HK-2 (cell line): ENCODE results near the gene HIRA.

Source experiments
- DNase-seq: peaks from one replicate; pipeline ENCODE4 v3.0.0-alpha.2; 2018; ENCODE audit not compliant: unreplicated experiment

The HIRA gene

DNA sequence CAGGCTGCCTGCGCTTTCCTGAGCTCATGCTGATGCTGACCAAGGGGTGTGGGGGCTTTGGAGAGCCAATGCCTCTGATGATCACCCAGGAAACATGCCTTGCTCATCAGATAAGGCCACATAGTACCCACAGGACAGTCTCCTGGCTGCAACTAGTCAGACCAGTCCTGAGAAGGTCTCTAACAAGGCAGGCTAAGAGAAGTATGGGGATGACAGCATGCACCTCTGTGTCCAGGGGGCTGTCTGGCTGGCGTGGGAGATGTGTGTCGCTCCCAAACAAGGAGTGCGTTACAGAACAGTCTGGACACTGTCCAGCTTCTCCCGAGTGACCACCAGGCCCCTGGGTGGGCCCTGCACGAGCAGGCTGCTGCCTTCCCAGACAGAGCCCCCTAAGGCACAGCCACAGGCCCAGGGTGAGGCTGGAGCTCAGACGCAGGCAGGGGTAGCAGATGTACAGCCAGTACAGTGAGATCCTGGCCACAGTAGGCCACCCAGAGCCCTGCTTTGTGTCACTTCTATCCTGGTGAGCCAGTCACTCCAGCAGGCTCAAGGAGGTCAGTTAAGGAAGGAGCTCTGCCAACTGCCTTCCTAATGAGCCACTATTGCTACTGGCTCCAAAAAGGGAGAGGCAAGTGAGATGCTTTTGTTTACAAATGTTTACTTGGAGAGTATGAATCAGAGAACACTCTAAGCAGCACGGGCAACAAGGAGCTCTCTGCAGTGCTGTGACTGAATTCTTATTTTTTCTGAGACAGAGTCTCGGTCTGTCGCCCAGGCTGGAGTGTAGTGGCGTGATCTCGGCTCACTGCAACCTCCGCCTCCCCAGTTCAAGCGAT is 74.0 kb downstream of the HIRA start:
- no peak for DNase-seq

DNA sequence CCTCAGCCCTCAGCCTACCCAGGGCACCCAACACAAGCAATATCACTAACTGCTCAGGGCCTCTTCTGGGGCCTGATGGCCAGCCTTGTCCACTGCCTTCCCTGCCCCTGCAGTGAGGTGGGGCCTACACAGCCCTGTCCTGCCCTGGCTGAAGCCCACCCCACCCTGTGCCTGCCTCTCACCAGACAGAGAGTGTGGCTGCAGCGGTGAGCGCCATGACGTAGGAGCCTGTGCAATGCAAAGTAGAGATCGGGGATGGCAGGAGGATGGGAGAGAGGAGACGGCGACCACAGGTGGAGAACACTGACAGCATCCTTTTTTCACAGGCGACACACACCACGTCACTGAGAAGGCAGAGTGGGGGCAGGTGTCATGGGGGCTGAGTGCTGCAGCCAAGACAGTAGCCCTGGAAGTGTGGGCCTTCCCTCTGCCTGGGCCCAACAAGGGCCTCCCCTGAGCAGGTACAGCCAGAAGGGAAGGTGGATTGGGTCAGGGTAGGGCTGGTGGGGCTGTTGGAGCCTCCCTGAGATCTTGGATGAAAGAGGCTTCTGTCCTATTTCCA is 74.7 kb downstream of the HIRA start:
- no peak for DNase-seq

DNA sequence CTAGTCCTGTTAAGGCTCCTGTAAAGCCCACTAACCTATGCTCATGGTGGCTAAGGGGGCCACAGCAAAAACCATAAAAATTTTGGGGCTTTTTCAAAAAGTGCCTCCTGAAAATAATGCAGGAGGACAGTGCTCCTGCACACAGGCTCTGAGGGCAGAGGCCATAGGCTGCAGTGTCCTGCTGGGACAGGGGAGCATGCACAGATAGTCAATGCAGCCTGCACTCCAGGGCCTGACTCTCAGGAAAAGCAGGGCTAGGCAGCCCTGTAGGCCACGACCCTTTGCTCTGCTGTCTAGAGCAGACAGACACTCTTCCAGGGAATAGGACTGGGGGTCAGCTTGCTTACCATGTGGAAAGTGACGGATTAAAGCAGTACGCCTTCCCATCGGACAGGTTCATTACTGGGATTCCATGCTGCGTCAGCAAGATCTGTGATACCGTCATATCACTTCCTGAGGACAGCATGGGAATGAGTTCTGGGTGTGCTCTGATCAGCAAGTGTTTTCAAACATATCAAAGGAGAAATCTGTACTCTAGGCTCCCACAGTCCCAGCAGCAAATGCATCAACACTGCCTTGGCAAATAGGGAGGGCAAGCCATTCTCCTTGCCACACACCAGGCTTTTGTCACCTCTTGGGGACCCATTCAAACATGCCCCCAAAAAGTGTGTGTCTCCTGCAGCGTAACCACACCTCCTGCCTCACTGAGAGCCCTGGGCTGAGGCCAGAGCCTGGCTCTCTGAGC is 75.9 kb downstream of the HIRA start:
- no peak for DNase-seq

DNA sequence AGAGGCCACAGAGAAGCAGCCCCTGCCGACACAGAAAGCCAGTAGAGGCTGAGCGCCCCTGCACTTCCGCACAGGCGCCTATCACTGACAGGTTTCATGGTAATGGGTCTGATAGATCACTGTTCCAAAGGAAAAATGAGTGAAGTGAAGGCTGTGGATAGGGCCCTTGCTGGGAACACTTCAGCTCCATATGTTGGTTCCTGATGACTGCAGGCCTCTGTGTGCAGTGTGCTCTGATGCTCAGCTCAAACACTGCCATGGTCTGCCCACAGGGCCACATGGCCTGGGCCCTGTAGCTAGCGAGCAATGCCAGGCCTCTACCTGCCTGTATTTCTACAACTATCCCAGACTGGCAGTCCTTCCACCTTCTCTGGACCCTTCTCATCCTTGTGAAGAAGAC is 77.3 kb downstream of the HIRA start:
- DNase-seq = no peak

DNA sequence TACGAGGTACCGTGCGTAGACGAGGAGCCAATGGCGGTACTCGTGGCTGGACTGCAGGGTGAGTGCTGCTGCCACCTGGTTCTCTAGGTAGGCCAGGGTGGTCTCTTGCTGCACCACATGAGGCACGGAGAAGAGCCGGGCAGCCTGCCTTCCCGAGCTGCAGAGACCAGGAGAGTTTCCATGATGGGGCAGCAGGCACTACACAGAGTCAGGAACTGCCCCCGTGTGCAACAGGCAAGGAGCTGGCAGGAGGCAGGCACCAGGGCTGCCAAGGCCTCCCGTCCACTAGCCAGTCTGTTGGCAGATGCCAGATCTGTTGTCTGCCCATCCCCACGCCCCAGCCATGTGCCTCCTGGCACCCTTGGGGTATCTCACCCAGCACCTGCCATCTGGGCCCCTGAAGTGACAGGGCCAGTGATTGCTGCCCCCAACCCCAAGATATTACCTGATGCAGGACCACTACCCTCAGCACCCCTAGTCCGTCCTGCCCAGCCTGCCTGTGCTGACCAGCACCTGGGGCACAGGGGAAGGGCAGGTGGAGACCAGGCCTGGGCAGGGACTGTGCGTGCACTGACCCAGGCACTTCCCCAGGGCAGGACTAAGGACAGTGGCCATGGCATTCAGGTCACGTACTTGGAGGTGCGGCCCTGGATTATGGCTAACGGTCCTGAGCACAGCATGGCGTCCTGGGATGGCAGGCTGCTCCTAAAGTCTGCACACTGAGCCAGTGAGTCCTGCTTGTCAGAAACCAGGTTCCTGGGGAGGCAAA is 78.0 kb downstream of the HIRA start:
- DNase-seq = no peak

DNA sequence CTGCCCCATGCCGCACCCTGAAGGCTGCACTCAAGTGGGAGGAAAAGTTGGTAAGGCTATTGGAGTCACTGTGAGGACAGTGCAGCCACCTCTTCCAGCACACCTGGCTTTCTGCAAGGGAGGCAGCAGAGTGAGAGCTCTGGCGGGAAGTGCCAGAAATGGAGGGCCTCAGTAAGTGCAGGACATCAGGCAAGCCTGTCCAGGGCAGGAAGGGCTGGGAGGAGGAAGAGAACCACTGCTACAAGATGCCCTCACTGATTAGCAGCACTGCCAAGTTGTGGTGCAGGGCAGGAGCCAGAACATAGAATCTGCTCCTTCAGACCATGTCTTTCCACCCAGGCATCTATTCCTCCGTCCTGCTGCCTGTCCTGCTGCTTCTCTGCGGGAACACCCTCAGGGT is 78.8 kb downstream of the HIRA start:
- no peak for DNase-seq

DNA sequence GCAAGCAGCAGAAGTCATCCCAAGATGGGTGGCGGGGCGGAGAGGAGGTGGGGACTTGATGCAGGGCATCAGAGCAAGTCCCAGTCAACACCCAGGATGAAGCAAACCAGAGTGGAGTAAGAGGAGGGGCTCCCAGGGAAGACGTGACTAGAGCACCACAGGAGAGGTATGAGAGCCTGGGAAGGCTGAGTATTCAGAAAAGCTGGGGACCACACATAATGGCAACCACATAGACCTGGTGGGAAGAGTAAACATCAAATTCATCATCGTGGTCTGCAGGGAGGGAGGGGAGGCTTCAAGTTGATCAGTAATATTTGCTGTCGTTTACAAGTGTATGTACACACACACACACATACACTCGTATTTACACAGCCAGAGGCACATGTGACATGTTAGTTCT is 79.3 kb downstream of the HIRA start:
- DNase-seq = no peak

DNA sequence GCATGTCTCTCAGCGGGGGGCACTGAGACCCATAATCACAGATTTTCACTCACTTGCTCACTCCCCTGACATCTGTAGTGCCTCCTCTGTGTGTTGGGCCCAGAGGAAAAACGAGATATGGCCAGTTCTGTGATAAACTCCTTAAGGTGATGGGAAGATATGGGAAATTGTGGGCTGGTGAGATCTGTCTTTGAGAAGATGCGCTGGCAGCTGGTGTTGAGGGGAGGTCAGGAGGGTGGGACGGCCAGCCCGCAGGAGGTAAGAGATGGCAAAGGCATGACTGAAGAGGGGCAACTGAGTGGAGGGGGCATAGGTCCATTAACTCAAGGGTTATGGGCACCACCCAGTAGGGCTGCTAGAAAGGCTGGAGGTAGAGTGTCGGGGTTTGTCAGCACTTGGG is 79.9 kb downstream of the HIRA start:
- no peak for DNase-seq

DNA sequence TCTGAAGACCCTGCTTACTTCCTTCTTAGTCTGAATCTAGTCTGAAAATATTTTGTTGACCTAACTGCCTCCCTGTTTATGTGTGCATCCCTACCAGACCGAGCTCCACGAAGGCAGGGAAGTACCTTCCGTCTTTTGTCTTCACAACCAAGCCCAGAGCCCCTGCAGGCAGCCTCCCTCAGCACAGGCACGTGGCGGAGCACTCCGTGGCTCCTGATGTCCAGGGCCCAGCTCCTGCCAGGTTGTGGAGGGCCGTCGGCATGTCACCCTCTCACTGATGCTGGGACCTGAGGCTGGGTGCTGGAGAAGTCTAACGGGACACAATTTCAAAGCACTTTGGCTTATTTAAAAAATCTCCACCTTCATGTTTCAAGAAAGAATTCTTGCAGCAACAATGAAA is 80.6 kb downstream of the HIRA start:
- DNase-seq = no peak

DNA sequence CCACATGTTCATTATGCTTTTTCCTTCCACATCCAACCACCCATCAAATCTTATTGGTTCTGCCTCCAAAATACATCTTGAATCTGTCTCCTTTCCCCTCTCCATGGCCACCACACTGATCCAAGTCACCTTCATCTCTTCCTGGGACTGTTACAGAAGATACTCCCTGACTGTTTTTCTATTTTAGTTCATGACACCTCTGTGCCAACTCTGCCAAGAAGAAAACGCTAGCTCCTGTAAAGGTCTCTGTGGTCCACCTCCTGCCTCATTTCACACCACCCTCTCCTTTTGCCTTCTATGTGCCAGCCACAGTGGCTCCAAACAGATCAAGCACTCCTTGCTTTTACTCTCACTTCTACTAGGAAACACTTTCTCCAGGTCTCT is 81.1 kb downstream of the HIRA start:
- DNase-seq = no peak

DNA sequence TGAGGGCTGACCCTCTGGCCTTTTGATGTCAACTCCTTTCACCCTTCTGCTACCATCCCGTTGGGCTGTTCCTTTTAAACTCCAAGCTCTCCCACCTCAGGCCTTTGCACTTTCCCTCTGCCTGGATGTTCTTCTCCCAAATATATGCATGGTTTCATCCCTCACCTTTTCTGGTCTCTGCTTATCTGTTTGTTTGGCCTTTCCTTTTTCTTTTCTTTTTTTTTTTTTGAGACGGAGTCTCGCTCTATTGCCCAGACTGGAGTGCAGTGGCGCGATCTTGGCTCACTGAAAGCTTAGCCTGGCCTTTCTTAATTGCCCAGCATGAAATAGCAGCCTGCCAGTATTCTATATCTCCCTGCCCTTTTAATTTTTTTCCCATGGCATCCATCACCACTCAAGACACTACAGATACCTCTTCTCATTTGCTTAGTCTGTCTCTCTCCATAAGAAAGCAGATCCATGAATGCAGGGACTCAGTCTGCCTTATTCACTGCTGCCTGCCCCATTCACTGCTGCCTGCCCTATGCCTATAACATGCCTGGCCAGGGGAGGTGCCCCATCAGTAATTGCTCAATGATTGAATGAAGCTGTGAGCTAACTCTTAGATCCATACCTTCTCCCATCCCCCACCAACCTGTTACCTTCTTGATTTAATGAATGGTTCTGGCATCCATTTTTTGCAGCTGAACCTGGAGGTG is 81.6 kb downstream of the HIRA start:
- DNase-seq = no peak

DNA sequence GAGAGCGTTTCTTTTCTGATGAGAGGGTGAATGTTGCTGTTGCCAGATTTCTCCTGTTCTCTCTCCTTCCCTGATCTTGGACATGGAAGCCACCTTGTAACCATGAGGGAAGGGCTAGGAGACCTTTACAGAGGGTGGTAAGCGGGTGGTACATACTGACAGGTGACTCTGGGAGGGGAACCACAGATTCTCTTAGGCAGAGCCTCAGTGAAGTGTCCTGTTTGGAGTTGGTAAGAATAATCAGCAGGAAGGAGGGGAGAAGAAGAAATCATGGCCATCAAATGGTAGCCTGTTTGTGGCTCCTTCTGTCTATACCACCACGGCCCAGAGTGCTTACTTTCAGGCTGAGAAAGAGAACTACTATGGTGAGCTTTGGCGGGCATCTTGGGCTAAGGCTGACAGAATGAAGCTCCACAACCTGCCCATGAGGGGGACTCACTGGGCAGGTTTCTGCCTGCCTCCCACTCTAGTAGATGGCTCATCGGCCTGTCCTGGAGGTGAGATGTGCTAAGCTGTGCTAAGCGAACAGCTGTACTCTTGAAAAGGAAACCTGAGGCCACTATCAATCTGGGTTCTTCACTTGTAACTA is 84.8 kb downstream of the HIRA start:
- DNase-seq = no peak

DNA sequence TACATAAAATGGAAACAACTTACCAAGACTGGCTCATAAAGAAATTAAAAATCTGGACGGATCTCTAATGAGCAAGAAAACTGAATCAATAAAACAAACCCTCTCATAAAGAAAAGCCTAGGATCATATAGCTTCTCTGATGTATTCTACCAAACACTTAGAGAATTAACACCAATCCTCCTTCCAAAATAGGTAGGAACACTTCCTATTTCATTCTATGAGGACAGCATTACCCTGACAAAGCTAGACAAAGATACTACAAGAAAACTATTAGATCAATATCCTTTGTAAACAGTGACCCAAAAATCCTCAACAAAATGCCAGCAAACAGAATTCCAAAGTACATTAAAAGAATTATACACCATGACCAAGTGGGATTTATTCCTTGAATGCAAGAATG is 87.1 kb downstream of the HIRA start:
- no peak for DNase-seq

DNA sequence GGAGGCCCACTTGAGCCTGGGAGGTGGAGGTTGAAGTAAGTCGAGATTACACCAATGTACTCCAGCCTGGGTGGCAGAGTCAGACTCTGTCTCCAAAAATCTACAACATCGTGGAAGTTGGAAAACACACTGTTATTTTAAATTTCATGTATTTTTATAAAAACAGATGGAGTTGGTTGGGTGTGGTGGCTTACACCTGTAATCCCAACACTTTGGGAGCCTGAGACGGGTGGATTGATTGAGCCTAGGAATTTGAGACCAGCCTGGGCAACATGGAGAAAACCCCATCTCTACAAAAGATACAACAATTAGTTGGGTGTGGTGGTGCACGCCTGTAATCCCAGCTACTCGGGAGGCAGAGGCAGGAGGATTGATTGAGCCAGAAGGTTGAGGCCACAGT is 88.1 kb downstream of the HIRA start:
- DNase-seq = no peak

DNA sequence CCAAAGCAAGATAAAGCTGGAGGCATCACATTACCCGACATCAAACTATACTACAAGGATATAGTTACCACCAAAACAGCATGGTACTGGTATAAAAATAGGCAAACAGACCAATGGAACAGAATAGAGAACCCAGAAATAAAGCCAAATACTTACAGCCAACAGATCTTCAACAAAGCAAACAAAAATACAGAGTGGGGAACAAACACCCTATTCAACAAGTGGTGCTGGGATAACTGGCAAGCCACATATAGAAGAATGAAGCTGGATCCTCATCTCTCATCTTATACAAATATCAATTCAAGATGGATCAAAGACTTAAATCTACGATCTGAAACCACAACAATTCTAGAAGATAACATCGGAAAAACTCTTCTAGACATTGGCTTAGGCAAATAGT is 90.0 kb downstream of the HIRA start:
- DNase-seq = no peak

DNA sequence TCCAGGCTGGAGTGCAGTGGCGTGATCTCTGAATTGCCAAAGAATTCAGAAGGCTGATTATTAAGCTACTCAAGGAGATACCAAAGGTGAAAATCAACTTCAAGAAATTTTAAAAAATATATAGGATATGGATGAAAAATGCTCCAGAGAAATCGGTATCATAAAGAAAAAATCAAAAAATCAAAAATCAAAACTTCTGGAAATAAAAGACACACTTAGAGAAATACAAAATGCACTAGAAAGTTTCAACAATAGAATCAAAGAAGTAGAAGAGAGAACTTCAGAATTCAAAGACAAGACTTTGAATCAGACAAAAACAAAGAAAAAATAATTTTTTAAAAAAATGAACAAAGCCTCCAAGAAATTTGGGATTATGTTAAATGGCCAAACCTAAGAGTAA is 94.4 kb downstream of the HIRA start:
- DNase-seq = no peak

DNA sequence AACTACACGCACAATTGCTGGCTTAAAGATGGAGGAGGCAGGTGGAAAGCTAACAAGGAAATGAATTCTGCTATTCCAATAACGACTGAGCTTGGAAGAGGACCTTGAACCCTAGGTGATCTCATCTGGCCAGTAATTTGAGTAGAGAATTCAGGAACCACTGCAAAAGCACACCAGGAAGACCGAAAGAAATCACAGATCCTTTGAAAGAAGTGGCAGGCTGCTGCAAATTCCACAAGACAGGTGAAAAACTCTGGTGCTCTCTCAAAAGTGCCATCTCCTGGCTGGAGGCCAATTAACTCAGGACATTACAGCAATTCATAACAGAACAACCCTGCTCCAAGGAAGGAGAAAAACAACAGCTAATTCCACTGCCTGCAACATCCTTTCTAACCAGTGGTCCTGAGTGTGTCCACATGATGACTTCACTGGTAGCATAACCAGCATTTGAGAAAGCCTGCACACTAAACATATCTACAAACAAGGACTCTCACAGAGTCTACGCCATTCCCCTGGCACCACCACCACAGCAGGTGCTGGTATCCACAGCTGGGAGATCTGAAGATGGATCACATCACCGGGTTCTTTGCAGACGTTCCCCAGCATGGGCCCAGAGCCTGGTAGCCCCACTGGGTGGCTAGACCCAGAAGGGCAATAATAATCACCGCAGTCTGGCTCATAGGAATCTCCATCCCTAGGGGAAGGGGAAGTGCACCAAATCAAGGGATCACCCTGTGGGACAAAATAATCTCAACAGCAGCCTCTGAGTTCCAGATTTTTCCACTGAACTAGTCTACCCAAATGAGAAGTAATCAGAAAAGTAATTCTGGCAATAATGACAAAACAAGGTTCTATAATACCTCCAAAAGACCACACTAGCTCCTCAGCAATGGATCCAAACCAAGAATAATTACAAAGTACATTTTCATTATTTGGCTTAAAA is 95.1 kb downstream of the HIRA start:
- no peak for DNase-seq

DNA sequence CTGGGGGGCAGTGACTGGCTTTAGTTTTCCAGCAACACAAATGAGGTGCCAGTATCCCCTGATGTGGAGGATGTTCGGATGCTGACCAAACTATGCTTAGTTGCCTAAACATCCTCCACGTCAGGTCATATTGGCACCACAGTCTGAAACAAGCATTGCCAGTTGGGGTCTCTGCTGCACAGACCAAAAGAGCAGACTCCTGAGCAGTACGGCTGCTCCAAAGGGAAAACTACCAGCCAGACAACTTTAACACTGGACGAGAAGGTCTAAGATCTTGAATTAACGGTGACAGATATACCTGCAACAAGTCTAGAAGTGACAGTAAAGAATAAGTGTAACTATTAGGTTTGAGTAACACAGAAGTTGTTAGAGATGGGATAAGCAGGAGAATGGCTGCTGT is 99.6 kb downstream of the HIRA start:
- no peak for DNase-seq

DNA sequence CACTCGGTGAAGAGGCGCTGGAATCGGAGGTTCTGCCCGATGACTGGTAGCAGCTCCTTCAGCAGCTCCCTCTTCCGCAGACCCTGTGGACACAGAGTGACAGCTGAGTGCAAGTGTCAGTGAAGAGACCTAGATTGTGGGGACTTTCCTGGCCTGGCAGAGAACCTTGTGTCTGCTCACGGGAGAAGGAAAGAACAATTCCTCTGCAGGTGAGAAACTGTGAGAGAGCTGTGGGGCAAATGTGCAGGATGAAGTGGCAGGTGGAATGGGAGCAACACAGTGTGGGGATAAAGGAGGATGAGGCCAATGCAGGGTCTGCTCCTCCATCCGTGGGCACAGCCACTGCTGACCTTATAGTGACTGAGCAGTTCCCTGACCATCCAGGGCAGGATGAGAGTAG is 100.1 kb downstream of the HIRA start:
- no peak for DNase-seq

DNA sequence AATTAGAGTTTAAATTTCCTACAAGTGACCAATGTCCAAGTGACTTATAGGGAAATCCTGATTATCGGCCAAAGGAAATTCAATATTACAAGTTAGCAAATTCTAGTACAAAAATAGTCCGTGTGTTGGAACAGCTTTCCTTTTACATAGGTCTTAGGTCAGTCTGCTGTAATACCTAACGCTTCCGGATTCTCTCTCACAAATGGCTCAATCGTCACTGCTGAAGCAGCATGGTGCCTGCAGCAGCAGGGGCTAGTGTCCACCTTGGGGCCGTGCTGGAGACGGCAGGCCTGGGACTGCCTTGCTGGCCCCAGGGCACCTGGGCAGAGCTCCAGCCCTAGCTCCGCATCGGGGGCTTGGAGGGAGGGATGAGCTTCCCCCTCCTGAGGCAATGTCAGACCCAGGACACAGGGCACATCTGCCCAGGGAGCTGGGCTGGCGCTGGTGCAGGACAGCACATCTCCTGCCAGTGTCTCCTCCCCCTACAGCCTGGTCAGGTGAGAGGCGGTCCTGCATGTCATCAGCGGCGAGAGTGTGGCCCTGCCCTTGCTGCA is 100.6 kb downstream of the HIRA start:
- DNase-seq = no peak
